Smooth muscle cell of the brain vasculature (primary cell): ENCODE results near the gene HCFC2.

ENCODE experiments used
- DNase-seq: peaks from one replicate; pipeline ENCODE4 v3.0.0-alpha.2; 2012; ENCODE audit warnings: low read depth, low spot score

HCFC2 gene

GRCh38 chr12:104115587-104115975 lies 51.2 kb downstream of the HCFC2 start:
- no peak for DNase-seq

- DNase-seq: no peak
These were observed 56.7 kb downstream of the HCFC2 start for GRCh38 chr12:104121001-104121400.

- DNase-seq: no peak
These were observed 58.0 kb downstream of the HCFC2 start for GRCh38 chr12:104122298-104122697.

- no peak for DNase-seq
These were observed 62.2 kb downstream of the HCFC2 start for GRCh38 chr12:104126548-104126947.

GRCh38 chr12:104130760-104131159 lies 66.4 kb downstream of the HCFC2 start:
- no peak for DNase-seq

- no peak for DNase-seq
These were observed 67.3 kb downstream of the HCFC2 start for GRCh38 chr12:104131609-104132008.

- no peak for DNase-seq
These were observed 68.1 kb downstream of the HCFC2 start for GRCh38 chr12:104132351-104132956.

GRCh38 chr12:104133321-104133720 lies 69.0 kb downstream of the HCFC2 start:
- no peak for DNase-seq

GRCh38 chr12:104133866-104134265 lies 69.5 kb downstream of the HCFC2 start:
- no peak for DNase-seq

GRCh38 chr12:104134882-104135281 lies 70.6 kb downstream of the HCFC2 start:
- DNase-seq: no peak

GRCh38 chr12:104136577-104136976 lies 72.2 kb downstream of the HCFC2 start:
- no peak for DNase-seq

GRCh38 chr12:104137001-104137901 lies 72.9 kb downstream of the HCFC2 start:
- DNase-seq: no peak

- DNase-seq: peak; percentile 86
These were observed 73.8 kb downstream of the HCFC2 start, which contains the start of gene NFYB for GRCh38 chr12:104137902-104138796. Gene NFYB, minus strand, starts transcription at chr12:104138210. Its CDS starts 2,757 bp downstream, at chr12:104135453.

GRCh38 chr12:104138797-104139152 lies 74.4 kb downstream of the HCFC2 start:
- DNase-seq: no peak

GRCh38 chr12:104142543-104142942 lies 78.2 kb downstream of the HCFC2 start:
- no peak for DNase-seq

- DNase-seq: no peak
These were observed 78.7 kb downstream of the HCFC2 start for GRCh38 chr12:104143002-104143401.

GRCh38 chr12:104143918-104144317 lies 79.6 kb downstream of the HCFC2 start:
- no peak for DNase-seq

- DNase-seq: no peak
These were observed 83.0 kb downstream of the HCFC2 start for GRCh38 chr12:104147346-104147745.

- DNase-seq: no peak
These were observed 86.1 kb downstream of the HCFC2 start for GRCh38 chr12:104150416-104150815.

- DNase-seq: no peak
These were observed 88.4 kb downstream of the HCFC2 start for GRCh38 chr12:104152685-104153241.

- no peak for DNase-seq
These were observed 90.0 kb downstream of the HCFC2 start for GRCh38 chr12:104154286-104154685.

GRCh38 chr12:104154806-104155205 lies 90.5 kb downstream of the HCFC2 start:
- DNase-seq: no peak
